HepG2 (cell line): Measurements from ENCODE around the gene STXBP2. TPM values are rescaled to one million over a fixed set of nuclear protein-coding genes. Genes with fewer than 3 reads are reported as not detected.
A peak's percentile ranks its signal among the peaks of the same experiment; 100 is the strongest.

ENCODE experiments used
- polyA plus RNA-seq, 8 experiments: library from polyadenylated mRNA; depleted of rRNA in 3 of 8; stranded (reverse) in 7 of 8; unstranded in 1 of 8; fragments of >200 nt; fragmentation: Illumina TruSeq in 4 of 8; extraction: Trizol in 4 of 8; gene quantifications; 2 replicates each; pipeline versions ENCODE4 v1.2.1 to v1.2.3, GENCODE V29; 2011 to 2016; ENCODE audit warnings: low read depth in 4 of 8, missing spikeins in 1 of 8, mixed read lengths in 1 of 8; ENCODE audit not compliant: insufficient read depth in 1 of 8
- total RNA-seq, 5 experiments: library from RNA; depleted of rRNA; stranded (reverse); fragments of >200 nt; fragmentation: Illumina TruSeq; extraction: Trizol; gene quantifications; 2 replicates each; pipeline ENCODE4 v1.2.3, GENCODE V29; 2016; ENCODE audit warnings: low read depth in 1 of 5
- TF ChIP-seq, protein P1 (sequence below): sonication (generic); formaldehyde crosslinking; IDR thresholded peaks from 2 replicates; pipeline ENCODE4 v1.4.0; 2020; ENCODE audit warnings: missing genetic modification reagents
- TF ChIP-seq, protein P2 (sequence below): sonication (generic); formaldehyde crosslinking; conservative IDR thresholded peaks from 2 replicates; pipeline ENCODE4 v1.5.0; 2020; ENCODE audit warnings: missing genetic modification reagents
- TF ChIP-seq, protein P3 (sequence below): sonication (generic); formaldehyde crosslinking; IDR thresholded peaks from 2 replicates; pipeline ENCODE4 v1.8.1; 2022; ENCODE audit warnings: low read depth, mild to moderate bottlenecking, missing genetic modification reagents

The STXBP2 gene
- total and polyA plus RNA-seq, 2 of the 13 experiments (the other 11 are each of a cell fraction or from before 2014, with no cell fraction given), result 22.8 to 40.1 TPM

DNA sequence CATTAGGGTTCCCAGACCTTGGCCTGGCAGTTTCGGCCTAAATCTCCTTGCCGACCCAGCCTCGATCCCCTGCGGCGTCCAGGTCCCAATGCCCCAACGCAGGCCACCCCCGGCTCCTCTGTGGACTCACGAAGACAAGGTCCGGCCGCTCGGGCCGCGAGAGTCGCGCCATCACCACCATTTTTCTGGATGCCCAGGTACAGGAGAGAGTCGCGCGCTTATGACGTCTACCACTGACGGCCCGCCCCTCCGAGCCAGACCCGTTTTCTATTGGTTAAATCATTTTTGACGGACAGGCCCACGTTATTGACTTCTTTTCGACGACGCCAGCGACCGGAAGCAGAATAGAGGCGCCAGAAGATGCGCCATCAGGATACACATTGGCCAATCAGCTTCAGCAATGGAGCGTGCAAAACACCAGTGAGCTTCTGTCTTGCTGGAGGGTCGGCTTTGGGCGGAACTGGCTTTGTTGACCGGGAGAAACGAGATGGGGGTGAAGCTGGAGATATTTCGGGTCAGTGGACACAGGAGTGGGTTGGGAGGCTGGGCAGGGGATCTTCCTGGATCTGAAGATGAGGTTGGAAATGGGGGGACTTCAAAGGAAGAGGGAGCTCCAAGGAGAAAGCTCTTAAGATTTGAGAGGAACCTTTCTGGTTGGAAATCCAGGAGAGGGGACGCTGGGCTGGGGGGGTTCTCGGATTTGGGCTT lies 7.4 kb upstream of the STXBP2 start, which contains the start of the genes PET100 and XAB2 (continued):
- TF ChIP-seq, protein P1, sequence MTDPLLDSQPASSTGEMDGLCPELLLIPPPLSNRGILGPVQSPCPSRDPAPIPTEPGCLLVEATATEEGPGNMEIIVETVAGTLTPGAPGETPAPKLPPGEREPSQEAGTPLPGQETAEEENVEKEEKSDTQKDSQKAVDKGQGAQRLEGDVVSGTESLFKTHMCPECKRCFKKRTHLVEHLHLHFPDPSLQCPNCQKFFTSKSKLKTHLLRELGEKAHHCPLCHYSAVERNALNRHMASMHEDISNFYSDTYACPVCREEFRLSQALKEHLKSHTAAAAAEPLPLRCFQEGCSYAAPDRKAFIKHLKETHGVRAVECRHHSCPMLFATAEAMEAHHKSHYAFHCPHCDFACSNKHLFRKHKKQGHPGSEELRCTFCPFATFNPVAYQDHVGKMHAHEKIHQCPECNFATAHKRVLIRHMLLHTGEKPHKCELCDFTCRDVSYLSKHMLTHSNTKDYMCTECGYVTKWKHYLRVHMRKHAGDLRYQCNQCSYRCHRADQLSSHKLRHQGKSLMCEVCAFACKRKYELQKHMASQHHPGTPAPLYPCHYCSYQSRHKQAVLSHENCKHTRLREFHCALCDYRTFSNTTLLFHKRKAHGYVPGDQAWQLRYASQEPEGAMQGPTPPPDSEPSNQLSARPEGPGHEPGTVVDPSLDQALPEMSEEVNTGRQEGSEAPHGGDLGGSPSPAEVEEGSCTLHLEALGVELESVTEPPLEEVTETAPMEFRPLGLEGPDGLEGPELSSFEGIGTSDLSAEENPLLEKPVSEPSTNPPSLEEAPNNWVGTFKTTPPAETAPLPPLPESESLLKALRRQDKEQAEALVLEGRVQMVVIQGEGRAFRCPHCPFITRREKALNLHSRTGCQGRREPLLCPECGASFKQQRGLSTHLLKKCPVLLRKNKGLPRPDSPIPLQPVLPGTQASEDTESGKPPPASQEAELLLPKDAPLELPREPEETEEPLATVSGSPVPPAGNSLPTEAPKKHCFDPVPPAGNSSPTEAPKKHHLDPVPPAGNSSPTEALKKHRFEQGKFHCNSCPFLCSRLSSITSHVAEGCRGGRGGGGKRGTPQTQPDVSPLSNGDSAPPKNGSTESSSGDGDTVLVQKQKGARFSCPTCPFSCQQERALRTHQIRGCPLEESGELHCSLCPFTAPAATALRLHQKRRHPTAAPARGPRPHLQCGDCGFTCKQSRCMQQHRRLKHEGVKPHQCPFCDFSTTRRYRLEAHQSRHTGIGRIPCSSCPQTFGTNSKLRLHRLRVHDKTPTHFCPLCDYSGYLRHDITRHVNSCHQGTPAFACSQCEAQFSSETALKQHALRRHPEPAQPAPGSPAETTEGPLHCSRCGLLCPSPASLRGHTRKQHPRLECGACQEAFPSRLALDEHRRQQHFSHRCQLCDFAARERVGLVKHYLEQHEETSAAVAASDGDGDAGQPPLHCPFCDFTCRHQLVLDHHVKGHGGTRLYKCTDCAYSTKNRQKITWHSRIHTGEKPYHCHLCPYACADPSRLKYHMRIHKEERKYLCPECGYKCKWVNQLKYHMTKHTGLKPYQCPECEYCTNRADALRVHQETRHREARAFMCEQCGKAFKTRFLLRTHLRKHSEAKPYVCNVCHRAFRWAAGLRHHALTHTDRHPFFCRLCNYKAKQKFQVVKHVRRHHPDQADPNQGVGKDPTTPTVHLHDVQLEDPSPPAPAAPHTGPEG (CRISPR knock-in tag), result peak; percentile 75; the same call in 1 of the 2 replicates
- TF ChIP-seq, protein P2, sequence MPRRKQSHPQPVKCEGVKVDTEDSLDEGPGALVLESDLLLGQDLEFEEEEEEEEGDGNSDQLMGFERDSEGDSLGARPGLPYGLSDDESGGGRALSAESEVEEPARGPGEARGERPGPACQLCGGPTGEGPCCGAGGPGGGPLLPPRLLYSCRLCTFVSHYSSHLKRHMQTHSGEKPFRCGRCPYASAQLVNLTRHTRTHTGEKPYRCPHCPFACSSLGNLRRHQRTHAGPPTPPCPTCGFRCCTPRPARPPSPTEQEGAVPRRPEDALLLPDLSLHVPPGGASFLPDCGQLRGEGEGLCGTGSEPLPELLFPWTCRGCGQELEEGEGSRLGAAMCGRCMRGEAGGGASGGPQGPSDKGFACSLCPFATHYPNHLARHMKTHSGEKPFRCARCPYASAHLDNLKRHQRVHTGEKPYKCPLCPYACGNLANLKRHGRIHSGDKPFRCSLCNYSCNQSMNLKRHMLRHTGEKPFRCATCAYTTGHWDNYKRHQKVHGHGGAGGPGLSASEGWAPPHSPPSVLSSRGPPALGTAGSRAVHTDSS (CRISPR knock-in tag), result no peak
- TF ChIP-seq, protein P3, sequence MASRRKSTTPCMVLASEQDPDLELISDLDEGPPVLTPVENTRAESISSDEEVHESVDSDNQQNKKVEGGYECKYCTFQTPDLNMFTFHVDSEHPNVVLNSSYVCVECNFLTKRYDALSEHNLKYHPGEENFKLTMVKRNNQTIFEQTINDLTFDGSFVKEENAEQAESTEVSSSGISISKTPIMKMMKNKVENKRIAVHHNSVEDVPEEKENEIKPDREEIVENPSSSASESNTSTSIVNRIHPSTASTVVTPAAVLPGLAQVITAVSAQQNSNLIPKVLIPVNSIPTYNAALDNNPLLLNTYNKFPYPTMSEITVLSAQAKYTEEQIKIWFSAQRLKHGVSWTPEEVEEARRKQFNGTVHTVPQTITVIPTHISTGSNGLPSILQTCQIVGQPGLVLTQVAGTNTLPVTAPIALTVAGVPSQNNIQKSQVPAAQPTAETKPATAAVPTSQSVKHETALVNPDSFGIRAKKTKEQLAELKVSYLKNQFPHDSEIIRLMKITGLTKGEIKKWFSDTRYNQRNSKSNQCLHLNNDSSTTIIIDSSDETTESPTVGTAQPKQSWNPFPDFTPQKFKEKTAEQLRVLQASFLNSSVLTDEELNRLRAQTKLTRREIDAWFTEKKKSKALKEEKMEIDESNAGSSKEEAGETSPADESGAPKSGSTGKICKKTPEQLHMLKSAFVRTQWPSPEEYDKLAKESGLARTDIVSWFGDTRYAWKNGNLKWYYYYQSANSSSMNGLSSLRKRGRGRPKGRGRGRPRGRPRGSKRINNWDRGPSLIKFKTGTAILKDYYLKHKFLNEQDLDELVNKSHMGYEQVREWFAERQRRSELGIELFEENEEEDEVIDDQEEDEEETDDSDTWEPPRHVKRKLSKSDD (CRISPR knock-in tag), result 0 out of 2 replicates have a peak, but pooled peaks have one; percentile 60
